Uterine smooth muscle cell (primary cell): ENCODE results near the gene HES5. TPM values are rescaled to one million over a fixed set of nuclear protein-coding genes. Genes with fewer than 3 reads are reported as not detected.

ENCODE experiments used
- total RNA-seq: library from RNA; depleted of rRNA; stranded (reverse); fragments of >200 nt; gene quantifications from 2 replicates; pipeline ENCODE4 v1.2.3, GENCODE V29; 2014

HES5 gene, protein sequence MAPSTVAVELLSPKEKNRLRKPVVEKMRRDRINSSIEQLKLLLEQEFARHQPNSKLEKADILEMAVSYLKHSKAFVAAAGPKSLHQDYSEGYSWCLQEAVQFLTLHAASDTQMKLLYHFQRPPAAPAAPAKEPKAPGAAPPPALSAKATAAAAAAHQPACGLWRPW
- total RNA-seq, result not detected in 2 replicates

DNA sequence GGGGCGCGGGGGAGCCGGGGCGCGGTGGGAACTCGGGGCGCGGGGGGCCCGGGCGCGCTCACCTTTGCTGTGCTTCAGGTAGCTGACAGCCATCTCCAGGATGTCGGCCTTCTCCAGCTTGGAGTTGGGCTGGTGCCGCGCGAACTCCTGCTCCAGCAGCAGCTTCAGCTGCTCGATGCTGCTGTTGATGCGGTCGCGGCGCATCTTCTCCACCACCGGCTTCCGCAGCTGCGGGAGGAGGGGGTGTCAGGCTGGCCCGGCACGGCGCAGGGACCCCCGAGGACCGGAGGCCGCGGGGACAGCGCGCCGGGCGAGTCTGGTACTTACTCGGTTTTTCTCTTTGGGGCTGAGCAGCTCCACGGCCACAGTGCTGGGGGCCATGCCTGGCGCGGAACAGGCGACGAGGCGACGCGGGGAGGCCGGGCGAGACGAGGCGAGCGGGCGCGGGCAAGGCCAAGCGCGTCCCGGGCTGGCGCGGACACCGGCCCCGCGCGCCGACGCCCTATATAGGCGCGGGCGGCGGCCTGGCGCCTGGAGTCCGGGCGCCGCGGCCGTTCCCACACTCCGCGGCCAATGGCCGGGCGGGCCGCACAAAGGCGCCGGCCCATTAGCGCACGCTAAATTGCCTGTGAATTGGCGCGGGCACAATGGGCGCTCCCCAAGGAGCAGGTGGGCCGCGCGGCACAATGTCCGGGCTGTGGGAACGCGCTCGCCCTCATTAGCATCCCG is at the start of gene HES5:
TSS of gene HES5 (minus strand) at position 480 of the 729 bp plus-strand sequence. CDS start at position 381, 99 bp downstream.

DNA sequence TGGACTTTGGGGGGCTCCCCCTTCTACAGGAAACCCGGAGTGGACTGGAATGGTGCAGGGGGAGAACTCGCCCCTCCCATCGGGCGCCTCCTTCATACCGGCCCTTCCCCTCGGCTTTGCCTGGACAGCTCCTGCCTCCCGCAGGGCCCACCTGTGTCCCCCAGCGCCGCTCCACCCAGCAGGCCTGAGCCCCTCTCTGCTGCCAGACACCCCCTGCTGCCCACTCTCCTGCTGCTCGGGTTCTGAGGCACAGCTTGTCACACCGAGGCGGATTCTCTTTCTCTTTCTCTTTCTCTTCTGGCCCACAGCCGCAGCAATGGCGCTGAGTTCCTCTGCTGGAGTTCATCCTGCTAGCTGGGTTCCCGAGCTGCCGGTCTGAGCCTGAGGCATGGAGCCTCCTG is 26.2 kb upstream of the HES5 start, which contains the start of gene TNFRSF14:
TSS of gene TNFRSF14 (plus strand) at position 95 of the 401 bp plus-strand sequence. CDS start at position 389, 294 bp downstream.

DNA sequence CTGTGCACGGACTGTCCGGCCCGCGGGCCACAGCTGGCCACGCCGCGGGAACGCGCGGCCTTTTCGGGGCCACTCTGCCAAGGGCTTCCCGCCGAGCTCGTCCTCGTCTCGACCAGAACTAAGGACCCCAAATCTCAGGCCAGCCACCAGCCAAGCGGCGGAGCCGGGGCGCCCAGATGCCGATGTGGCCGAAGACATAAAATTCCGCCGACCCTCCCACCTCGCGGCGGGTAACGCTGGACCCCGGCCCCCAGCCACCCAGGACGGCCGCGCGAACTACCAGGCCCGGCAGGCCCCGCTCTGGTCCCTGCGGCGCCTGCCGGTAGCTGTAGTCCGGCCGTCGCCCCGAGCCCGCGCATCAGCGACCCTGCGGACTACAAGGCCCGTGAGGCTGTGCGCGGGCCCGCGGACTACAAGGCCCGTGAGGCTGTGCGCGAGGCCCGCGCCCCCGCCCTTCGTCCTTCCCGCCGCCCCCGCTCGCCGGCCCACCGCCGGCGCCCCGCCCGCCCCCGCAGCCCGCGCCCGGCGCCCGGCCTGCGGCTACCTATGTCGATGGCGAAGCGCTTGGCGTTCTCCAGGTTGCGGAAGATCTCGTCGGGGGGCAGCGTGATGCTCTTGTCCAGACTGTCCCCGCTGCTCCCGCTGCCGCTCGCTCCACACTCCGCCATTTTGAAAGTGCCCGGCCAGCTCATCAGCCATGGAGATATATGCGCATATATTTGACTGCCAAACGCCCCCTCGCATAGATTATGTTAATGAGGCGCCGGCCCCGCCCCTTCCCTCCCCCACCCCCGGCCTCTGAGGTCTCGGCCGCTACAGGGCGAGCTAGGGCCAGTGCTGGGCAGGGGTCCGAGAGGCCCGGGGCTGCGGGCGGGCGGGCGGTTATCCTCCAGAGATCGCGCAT is 3.9 kb downstream of the HES5 start, which contains the start of gene PANK4:
TSS of gene PANK4 (minus strand) at position 677 of the 904 bp plus-strand sequence. CDS start at position 668, 9 bp downstream.

Other genes starting within 250 kb of the HES5 start
- gene MORN1, start 138.7 kb downstream of the HES5 start, total RNA-seq, result 13.7 and 19.6 TPM in 2 replicates
- 89.7 and 98.1 TPM in 2 replicates for gene RER1, start 138.4 kb downstream of the HES5 start, total RNA-seq
- 38.4 and 42.6 TPM in 2 replicates for gene PEX10, start 117.7 kb downstream of the HES5 start, total RNA-seq
- 0.11 and 0.12 TPM in 2 replicates for gene PLCH2, start 54.0 kb downstream of the HES5 start, total RNA-seq
- 28.1 and 33.4 TPM in 2 replicates for gene PANK4, start 3.7 kb downstream of the HES5 start, total RNA-seq
- 16.5 and 35.4 TPM in 2 replicates for gene TNFRSF14, start 26.1 kb upstream of the HES5 start, total RNA-seq
- gene PRXL2B, start 56.5 kb upstream of the HES5 start, total RNA-seq, result 11.7 and 13.4 TPM in 2 replicates
- gene MMEL1, start 102.8 kb upstream of the HES5 start, total RNA-seq, result 0.22 TPM in 1 of 2 replicates, not detected in the other